ENCODE results near the gene TPSD1.
"Not testable (repeated sequence)": the region's sequence is repeated elsewhere in the genome, so short reads cannot be mapped to it uniquely, and the experiment has no call there.

The TPSD1 gene

GRCh38 chr16:1255276-1256122 is at the start of gene TPSD1:
TSS of gene TPSD1 (plus strand) at chr16:1256069. CDS start at chr16:1256281, 212 bp downstream.
- not testable (repeated sequence) for DNase-seq

GRCh38 chr16:1206326-1206725 is 49.5 kb upstream of the TPSD1 start:
- DNase-seq: no peak

DNA sequence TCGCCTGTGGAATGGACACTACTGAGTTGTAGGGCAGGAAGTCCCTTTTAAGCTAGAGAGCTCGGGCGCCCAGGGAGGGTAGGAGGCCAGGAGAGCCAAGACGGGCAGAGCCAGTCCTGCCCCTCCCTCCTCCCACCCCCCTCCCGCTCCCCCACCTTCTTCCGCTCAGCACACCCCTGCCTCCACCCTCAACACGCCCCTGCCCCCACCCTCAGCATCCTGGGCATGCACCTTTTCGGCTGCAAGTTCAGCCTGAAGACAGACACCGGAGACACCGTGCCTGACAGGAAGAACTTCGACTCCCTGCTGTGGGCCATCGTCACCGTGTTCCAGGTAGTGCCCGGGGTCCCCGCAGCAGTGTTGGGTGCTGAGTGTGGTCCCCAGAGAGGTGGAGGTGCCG is 49.1 kb upstream of the TPSD1 start:
- DNase-seq: no peak

DNA sequence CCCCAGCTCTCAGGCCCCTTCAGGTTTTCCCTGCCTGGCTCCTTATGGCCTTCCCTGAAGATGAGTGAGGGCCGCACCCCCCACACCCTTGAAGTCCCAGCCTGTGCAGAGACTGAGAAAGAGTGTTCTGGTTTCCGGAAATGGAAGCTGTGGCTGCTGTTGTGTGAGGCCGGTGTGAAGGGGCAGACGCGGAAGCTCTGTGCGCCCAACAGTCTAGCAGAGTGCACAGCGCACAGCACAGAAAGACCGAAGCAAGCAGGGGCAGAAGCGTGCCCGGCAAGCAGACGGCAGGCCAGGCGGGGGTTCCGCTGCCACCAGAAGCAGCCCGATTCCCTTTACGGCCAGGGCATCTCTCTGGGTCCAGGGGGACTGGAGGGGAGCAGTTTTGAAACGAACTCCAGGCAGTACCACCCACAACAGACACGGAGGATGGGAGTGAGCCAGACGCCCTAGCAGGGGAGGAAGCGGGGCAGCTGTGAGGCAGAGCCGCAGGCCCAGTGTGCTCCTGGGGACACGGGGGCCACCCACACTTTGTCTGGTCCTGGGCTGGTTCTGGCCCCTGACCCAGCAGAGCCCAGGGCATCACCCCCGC is 47.5 kb upstream of the TPSD1 start:
- no peak for DNase-seq

GRCh38 chr16:1209081-1209480 is 46.8 kb upstream of the TPSD1 start:
- no peak for DNase-seq

GRCh38 chr16:1210461-1210860 is 45.4 kb upstream of the TPSD1 start:
- DNase-seq: no peak

DNA sequence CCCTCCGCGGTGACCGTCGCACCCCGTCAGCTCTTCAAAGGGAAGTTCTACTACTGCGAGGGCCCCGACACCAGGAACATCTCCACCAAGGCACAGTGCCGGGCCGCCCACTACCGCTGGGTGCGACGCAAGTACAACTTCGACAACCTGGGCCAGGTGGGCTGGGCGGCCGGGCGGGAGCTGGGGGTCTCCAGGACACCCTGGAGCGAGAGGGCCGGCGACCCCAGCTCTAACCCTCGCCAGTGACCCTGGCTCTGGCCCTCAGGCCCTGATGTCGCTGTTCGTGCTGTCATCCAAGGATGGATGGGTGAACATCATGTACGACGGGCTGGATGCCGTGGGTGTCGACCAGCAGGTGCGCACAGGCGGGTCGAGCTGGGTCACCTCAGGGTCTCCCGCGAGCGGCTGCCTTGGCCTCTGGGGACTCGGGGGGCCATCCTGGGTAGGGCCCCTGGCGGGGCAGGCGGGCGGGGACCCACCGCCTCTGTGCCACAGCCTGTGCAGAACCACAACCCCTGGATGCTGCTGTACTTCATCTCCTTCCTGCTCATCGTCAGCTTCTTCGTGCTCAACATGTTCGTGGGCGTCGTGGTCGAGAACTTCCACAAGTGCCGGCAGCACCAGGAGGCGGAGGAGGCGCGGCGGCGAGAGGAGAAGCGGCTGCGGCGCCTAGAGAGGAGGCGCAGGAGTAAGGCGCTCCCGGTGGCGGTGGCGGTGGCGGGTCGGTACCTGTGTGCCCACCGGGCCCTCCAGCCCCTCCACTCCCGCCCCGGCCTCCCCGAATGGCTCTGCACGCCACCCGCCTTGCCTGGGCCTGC is 44.2 kb upstream of the TPSD1 start:
- no peak for DNase-seq

DNA sequence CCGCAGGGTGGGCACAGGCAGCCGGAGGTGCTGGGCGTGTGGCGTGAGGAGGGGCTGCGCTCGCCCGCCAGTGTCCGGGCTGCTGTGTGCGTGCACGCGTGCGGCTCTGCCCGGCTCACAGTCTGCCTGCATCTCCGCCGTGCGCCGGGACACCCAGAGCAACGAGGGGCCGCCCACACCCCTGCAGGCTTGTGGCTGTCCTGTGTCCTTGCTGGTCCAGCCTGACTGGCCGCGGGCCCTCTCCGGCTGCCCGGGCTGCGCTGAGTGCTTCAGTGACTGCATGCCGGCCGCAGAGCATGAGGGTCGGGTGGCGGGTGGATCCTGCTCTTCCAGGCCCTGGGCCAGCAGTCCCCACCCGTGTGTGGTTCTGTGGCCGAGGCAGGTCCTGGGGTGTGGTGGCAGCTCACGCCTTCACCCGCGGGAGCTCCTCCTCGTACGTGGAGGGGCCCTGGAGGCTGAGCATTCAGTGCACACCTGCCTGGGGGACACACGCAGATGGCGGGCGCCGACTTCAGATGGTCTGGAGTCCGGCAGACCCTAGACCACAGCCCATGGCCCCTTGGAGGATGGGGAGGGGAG is 43.2 kb upstream of the TPSD1 start:
- no peak for DNase-seq

DNA sequence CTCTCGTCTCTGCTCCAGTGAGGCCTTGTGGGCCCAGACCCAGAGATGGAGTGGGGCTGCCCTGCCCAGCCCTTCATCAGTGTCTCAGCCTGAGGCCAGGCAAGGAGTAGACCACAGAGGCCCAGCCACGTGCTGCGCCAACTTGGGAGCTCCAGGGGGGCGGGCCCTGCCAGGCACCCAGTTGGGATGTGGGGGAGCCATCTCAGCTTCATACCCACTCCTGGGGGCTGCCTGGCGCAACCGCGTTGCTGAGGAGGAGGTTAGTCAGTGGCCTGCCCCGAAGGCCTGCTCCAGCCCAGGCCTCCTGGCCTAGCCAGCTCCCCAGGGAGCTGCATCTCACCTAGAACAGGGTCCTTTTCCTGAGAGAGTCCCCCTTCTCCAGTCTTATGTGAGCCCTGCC is 42.6 kb upstream of the TPSD1 start:
- DNase-seq: no peak

- DNase-seq: no peak
These were observed 42.0 kb upstream of the TPSD1 start for GRCh38 chr16:1213796-1214372.

GRCh38 chr16:1214719-1215118 is 41.1 kb upstream of the TPSD1 start:
- DNase-seq: no peak

GRCh38 chr16:1215574-1216295 is 40.1 kb upstream of the TPSD1 start:
- DNase-seq: no peak

DNA sequence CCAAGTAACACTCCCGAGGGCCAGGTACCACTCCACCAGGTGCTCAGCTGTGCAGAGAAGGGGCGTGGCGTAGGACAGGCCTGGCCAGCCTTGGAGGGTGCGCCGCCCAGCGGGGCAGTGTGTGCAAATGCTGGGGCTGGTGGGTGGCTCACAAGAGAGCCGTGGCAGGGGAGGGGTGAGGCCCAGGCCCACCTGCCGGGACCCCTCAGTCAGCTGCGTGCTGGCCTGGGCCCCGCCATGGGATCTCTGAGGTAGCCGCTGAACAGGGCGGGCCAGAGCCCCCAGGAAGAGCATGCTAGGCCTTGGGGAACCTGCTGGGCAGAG is 39.6 kb upstream of the TPSD1 start:
- no peak for DNase-seq

- DNase-seq: no peak
These were observed 39.0 kb upstream of the TPSD1 start for GRCh38 chr16:1216681-1217400.

DNA sequence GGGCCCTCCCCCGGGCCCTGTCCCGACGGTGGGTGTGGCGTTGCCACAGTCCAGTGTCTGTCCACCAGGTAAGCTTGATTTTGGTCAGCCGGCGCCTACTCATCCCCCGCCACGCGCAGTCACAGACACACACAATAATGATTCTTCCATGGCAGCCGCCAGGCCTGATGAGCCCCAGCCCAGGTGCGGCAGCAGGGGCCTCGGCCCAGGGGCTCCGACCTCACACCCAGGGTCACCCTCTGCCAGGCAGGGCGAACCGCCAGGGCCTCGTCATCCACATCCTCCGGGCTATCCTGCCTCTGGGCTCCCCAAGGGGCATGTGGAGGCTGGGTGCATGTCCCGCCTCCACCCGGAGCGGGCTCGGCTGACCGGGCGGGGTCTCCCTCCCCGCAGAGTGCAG is 38.3 kb upstream of the TPSD1 start:
- DNase-seq: no peak

DNA sequence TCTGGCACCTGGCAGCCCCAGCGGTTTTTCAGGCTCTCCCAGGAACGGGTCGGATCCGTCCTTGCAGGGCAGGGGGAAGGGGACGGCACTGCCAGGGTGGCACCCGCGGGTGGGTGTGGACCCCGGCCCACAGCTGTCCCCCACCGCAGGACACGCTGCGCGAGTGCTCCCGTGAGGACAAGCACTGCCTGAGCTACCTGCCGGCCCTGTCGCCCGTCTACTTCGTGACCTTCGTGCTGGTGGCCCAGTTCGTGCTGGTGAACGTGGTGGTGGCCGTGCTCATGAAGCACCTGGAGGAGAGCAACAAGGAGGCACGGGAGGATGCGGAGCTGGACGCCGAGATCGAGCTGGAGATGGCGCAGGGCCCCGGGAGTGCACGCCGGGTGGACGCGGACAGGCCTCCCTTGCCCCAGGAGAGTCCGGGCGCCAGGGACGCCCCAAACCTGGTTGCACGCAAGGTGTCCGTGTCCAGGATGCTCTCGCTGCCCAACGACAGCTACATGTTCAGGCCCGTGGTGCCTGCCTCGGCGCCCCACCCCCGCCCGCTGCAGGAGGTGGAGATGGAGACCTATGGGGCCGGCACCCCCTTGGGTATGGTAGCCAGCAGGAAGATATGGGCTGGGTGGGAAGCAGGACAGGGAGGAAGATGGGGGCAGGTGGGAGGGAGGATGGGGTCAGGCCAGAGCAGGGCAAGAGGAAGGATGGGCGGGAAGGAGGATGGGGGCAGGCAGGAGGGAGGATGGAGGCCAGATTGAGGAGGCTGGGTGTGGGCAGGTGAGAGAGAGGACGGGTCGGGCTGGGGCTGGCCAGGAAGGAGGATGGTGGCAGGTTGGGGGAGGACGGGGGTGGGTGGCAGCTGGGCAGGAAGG is 37.6 kb upstream of the TPSD1 start:
- no peak for DNase-seq

GRCh38 chr16:1218930-1219611 is 36.8 kb upstream of the TPSD1 start:
- no peak for DNase-seq

DNA sequence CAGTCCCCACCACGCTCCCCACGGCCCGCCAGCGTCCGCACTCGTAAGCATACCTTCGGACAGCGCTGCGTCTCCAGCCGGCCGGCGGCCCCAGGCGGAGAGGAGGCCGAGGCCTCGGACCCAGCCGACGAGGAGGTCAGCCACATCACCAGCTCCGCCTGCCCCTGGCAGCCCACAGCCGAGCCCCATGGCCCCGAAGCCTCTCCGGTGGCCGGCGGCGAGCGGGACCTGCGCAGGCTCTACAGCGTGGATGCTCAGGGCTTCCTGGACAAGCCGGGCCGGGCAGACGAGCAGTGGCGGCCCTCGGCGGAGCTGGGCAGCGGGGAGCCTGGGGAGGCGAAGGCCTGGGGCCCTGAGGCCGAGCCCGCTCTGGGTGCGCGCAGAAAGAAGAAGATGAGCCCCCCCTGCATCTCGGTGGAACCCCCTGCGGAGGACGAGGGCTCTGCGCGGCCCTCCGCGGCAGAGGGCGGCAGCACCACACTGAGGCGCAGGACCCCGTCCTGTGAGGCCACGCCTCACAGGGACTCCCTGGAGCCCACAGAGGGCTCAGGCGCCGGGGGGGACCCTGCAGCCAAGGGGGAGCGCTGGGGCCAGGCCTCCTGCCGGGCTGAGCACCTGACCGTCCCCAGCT is 35.7 kb upstream of the TPSD1 start:
- DNase-seq: no peak

- DNase-seq: no peak
These were observed 34.8 kb upstream of the TPSD1 start for GRCh38 chr16:1220841-1221627.
